H9 (cell line): Measurements from ENCODE around the gene ARID5A. TPM values are rescaled to one million over a fixed set of nuclear protein-coding genes. Genes with fewer than 3 reads are reported as not detected.
"Not testable (repeated sequence)": the region's sequence is repeated elsewhere in the genome, so short reads cannot be mapped to it uniquely, and the experiment has no call there.

Experiments
- DNase-seq: peaks from one replicate; pipeline ENCODE4 v3.0.0-alpha.2; 2017
- H2AFZ ChIP-seq: one replicate; pipeline ENCODE4 v1.6.1; 2013; ENCODE audit warnings: mild to moderate bottlenecking, low read length, control low read depth, moderate library complexity
- H2AK5ac ChIP-seq: 2 replicates; pipeline ENCODE4 v1.6.1; 2013; ENCODE audit warnings: low read length, control low read depth, mixed read lengths; ENCODE audit not compliant: insufficient read length
- H2BK120ac ChIP-seq: one replicate; pipeline ENCODE4 v1.6.1; 2013; ENCODE audit warnings: low read depth, mild to moderate bottlenecking, low read length, control low read depth, inconsistent platforms; ENCODE audit not compliant: poor library complexity, severe bottlenecking
- H2BK12ac ChIP-seq: 2 replicates; pipeline ENCODE4 v1.6.1; 2013; ENCODE audit warnings: low read length, control low read depth, mixed read lengths, low read depth; ENCODE audit not compliant: insufficient read length
- H2BK15ac ChIP-seq: 2 replicates; pipeline ENCODE4 v1.6.1; 2013; ENCODE audit warnings: low read depth, low read length, control low read depth
- H2BK20ac ChIP-seq: one replicate; pipeline ENCODE4 v1.6.1; 2013; ENCODE audit warnings: low read depth, mild to moderate bottlenecking, low read length, control low read depth, inconsistent platforms; ENCODE audit not compliant: poor library complexity, severe bottlenecking
- H2BK5ac ChIP-seq: 2 replicates; pipeline ENCODE4 v1.6.1; 2013; ENCODE audit warnings: low read length, control low read depth, mixed read lengths; ENCODE audit not compliant: insufficient read length
- H3K14ac ChIP-seq: 2 replicates; pipeline ENCODE4 v1.6.1; 2013; ENCODE audit warnings: low read length, control low read depth; ENCODE audit not compliant: insufficient read depth
- H3K18ac ChIP-seq: 2 replicates; pipeline ENCODE4 v1.6.1; 2013; ENCODE audit warnings: low read depth, mild to moderate bottlenecking, mixed read lengths, low read length, control low read depth; ENCODE audit not compliant: insufficient read length
- H3K23ac ChIP-seq: 2 replicates; pipeline ENCODE4 v1.6.1; 2013; ENCODE audit warnings: low read length, control low read depth, mixed read lengths, low read depth; ENCODE audit not compliant: insufficient read length
- H3K23me2 ChIP-seq: 2 replicates; pipeline ENCODE4 v1.6.1; 2013; ENCODE audit warnings: low read depth, mild to moderate bottlenecking, mixed read lengths, low read length, control low read depth; ENCODE audit not compliant: insufficient read length, poor library complexity, severe bottlenecking
- H3K27ac ChIP-seq: 2 replicates; pipeline ENCODE4 v1.5.1; 2013; ENCODE audit warnings: low read length, control low read depth, mixed read lengths, low read depth; ENCODE audit not compliant: insufficient read length
- H3K27me3 ChIP-seq: 2 replicates; pipeline ENCODE4 v1.6.1; 2013; ENCODE audit warnings: low read length, control low read depth, inconsistent platforms; ENCODE audit not compliant: insufficient read depth
- H3K4ac ChIP-seq: 2 replicates; pipeline ENCODE4 v1.6.1; 2013; ENCODE audit warnings: low read depth, mild to moderate bottlenecking, control low read depth, inconsistent platforms, low read length, moderate library complexity
- H3K4me1 ChIP-seq: 2 replicates; pipeline ENCODE4 v1.6.1; 2013; ENCODE audit warnings: low read length, control low read depth, inconsistent platforms; ENCODE audit not compliant: insufficient read depth
- H3K4me2 ChIP-seq: 2 replicates; pipeline ENCODE4 v1.6.1; 2013; ENCODE audit warnings: low read length, control low read depth, mixed read lengths; ENCODE audit not compliant: insufficient read length, insufficient read depth
- H3K56ac ChIP-seq: 2 replicates; pipeline ENCODE4 v1.6.1; 2013; ENCODE audit warnings: low read depth, mild to moderate bottlenecking, mixed read lengths, low read length, control low read depth; ENCODE audit not compliant: insufficient read length
- H3K79me1 ChIP-seq: 2 replicates; pipeline ENCODE4 v1.6.1; 2013; ENCODE audit warnings: low read depth, mild to moderate bottlenecking, moderate library complexity, low read length, control low read depth, inconsistent platforms; ENCODE audit not compliant: insufficient read depth, poor library complexity, severe bottlenecking
- H3K79me2 ChIP-seq: 2 replicates; pipeline ENCODE4 v1.6.1; 2013; ENCODE audit warnings: low read length, control low read depth, inconsistent platforms; ENCODE audit not compliant: insufficient read depth
- H3K9ac ChIP-seq: 2 replicates; pipeline ENCODE4 v1.6.1; 2013; ENCODE audit warnings: low read length, control low read depth, mixed read lengths; ENCODE audit not compliant: insufficient read length; ENCODE audit errors: extremely low read depth
- H3K9me3 ChIP-seq: one replicate; pipeline ENCODE4 v1.6.1; 2013; ENCODE audit warnings: low read depth, low read length, inconsistent platforms; ENCODE audit not compliant: control insufficient read depth
- H3T11ph ChIP-seq: one replicate; pipeline ENCODE4 v1.6.1; 2013; ENCODE audit warnings: mild to moderate bottlenecking, low read length, control low read depth, inconsistent platforms
- H4K20me1 ChIP-seq: one replicate; pipeline ENCODE4 v1.6.1; 2013; ENCODE audit not compliant: control insufficient read depth, insufficient read length, insufficient read depth
- H4K5ac ChIP-seq: 2 replicates; pipeline ENCODE4 v1.6.1; 2013; ENCODE audit warnings: low read depth, mild to moderate bottlenecking, mixed read lengths, low read length, control low read depth; ENCODE audit not compliant: insufficient read length
- H4K8ac ChIP-seq: replicated peaks from 2 replicates; pipeline ENCODE4 v1.6.1; 2013; ENCODE audit warnings: low read length, control low read depth, mixed read lengths, low read depth; ENCODE audit not compliant: insufficient read length
- H4K91ac ChIP-seq: 2 replicates; pipeline ENCODE4 v1.6.1; 2013; ENCODE audit warnings: low read depth, mild to moderate bottlenecking, moderate library complexity, mixed read lengths, low read length, control low read depth; ENCODE audit not compliant: insufficient read length
- H3K27ac Mint-ChIP-seq, 3 experiments: 2 replicates in 2 of 3; 3 replicates in 1 of 3; pipeline ENCODE4 v1.8.0; 2020 to 2021; ENCODE audit warnings: mixed read lengths in 3 of 3, mild to moderate bottlenecking in 1 of 3, moderate library complexity in 1 of 3
- H3K27me3 Mint-ChIP-seq: 2 replicates; pipeline ENCODE4 v1.8.0; 2021; ENCODE audit warnings: low read depth, mild to moderate bottlenecking, moderate library complexity, mixed read lengths
- H3K36me3 Mint-ChIP-seq, 3 experiments: 2 replicates in 2 of 3; 3 replicates in 1 of 3; pipeline ENCODE4 v1.8.0; 2020 to 2021; ENCODE audit warnings: low read depth in 3 of 3, mixed read lengths in 3 of 3; ENCODE audit not compliant: insufficient read depth in 1 of 3
- H3K4me1 Mint-ChIP-seq, 2 experiments: 2 replicates each; pipeline ENCODE4 v1.8.0; 2020; ENCODE audit warnings: mixed read lengths in 2 of 2
- H3K4me3 Mint-ChIP-seq, 2 experiments: 2 replicates in 1 of 2; 3 replicates in 1 of 2; pipeline ENCODE4 v1.8.0; 2020 to 2021; ENCODE audit warnings: mild to moderate bottlenecking in 2 of 2, mixed read lengths in 2 of 2, moderate library complexity in 1 of 2
- H3K9me3 Mint-ChIP-seq, 2 experiments: 2 replicates in 1 of 2; 3 replicates in 1 of 2; pipeline ENCODE4 v1.8.0; 2020; ENCODE audit warnings: mild to moderate bottlenecking in 2 of 2, mixed read lengths in 2 of 2, moderate library complexity in 1 of 2
- WGBS: extraction: QIAGEN DNeasy Blood & Tissue Kit; methylation state at CpG from one replicate; pipeline ENCODE4 v1.1.7; 2013; ENCODE audit warnings: missing lambda C conversion rate, low lambda C conversion rate, mixed read lengths; ENCODE audit not compliant: insufficient read length; ENCODE audit errors: extremely low coverage; 5-methylcytosine and 5-hydroxymethylcytosine counted together
- total RNA-seq: library from RNA; stranded (reverse); gene quantifications from 2 replicates; pipeline ENCODE4 v1.2.1, GENCODE V29; 2021
- TF ChIP-seq, protein P1 (sequence below): fragments of 200-600 bp; sonication (generic); conservative IDR thresholded peaks from 3 replicates; pipeline ENCODE4 v1.8.0; 2021; ENCODE audit warnings: antibody characterized with exemption, mild to moderate bottlenecking

ARID5A gene
- total RNA-seq, 1 experiment from 2014 or later, result 4.5 TPM

DNA sequence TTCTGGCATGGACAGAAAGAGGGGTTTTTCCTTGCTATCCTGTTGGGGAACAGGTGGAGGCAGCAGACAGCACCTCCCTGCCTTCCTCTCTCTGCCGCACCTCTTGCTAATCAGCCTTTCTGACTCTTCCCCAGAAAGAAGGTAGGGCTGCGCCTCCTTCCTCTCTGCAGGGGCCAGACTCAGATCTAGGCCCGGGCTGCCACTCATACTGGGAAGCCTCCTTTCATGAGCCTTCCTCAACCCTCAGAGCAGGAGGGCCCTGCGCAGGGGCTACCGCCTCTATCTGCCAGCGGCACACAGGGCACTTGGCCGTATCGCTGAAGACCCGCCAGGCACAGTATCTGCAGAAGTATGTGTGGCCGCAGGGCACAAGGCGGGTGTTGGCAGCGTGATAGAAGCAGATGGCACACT is 38.5 kb upstream of the ARID5A start:
- Histone ChIP-seq H2BK20ac (no peak overlapping the region), H2BK120ac (no peak overlapping the region), H3K4me2 (no peak overlapping the region), H3K4ac (no peak overlapping the region), H3K4me1 (no peaks in the 10 kb centered on the region), H3K79me2 (no peaks in the 10 kb centered on the region), H3K23me2 (no peaks in the 10 kb centered on the region), H4K91ac (no peak overlapping the region), H3K79me1 (no peaks in the 10 kb centered on the region), H2AFZ (no peak overlapping the region), H2AK5ac (no peak overlapping the region), H3K23ac (no peak overlapping the region), H2BK12ac (peak overlapping the region; percentile 41), H4K8ac (peak overlapping the region; percentile 63), H4K5ac (no peak overlapping the region), H3K27me3 (no peaks in the 10 kb centered on the region), H2BK15ac (no peak overlapping the region), H3K14ac (no peak overlapping the region; the same call in 1 of the 2 replicates), H3K9ac (no peak overlapping the region), H2BK5ac (no peak overlapping the region), H3K27ac (no peak overlapping the region), H4K20me1 (peaks cover 2% of the 10 kb centered on the region), H3K9me3 (no peaks in the 10 kb centered on the region), H3T11ph (no peak overlapping the region), H3K56ac (no peak overlapping the region), H3K18ac (no peak overlapping the region)
- TF ChIP-seq, protein P1, sequence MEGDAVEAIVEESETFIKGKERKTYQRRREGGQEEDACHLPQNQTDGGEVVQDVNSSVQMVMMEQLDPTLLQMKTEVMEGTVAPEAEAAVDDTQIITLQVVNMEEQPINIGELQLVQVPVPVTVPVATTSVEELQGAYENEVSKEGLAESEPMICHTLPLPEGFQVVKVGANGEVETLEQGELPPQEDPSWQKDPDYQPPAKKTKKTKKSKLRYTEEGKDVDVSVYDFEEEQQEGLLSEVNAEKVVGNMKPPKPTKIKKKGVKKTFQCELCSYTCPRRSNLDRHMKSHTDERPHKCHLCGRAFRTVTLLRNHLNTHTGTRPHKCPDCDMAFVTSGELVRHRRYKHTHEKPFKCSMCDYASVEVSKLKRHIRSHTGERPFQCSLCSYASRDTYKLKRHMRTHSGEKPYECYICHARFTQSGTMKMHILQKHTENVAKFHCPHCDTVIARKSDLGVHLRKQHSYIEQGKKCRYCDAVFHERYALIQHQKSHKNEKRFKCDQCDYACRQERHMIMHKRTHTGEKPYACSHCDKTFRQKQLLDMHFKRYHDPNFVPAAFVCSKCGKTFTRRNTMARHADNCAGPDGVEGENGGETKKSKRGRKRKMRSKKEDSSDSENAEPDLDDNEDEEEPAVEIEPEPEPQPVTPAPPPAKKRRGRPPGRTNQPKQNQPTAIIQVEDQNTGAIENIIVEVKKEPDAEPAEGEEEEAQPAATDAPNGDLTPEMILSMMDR, result peak; percentile 46
- Mint-ChIP-seq H3K9me3 (peaks cover 10% of the 10 kb centered on the region in 2 experiments; a peak in 4 of 5 replicates), H3K4me1 (peaks cover 10 to 17% of the 10 kb centered on the region in 2 experiments), H3K36me3 (no peaks in the 10 kb centered on the region; a peak in 1 of 7 replicates), H3K27ac (no peak overlapping the region), H3K27me3 (peaks cover 4% of the 10 kb centered on the region), H3K4me3 (no peak overlapping the region)
- no CpG with 5 or more reads among the region's 12 CpGs for WGBS
- DNase-seq, result peak; percentile 72

DNA sequence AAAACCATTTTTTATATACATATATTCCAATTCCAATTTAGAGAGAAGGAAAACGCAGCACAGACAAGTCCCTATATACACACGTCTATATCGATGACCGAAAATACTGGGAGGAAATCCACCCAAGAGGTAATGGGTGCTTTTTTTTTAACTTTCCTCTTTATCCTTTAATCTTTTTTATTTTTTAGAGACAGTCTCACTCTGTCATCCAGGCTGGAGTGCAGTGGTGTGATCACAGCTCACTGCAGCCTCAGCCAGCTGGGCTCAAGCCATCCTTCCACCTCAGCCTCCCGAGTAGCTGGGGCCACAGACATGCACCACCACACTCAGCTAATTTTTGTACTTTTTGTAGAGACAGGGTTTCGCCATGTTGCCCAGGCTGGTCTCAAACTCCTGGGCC is 37.9 kb upstream of the ARID5A start:
- H2BK15ac ChIP-seq, H3K9ac ChIP-seq, H3K9me3 ChIP-seq, H3K79me1 ChIP-seq, H3K27me3 Mint-ChIP-seq, H3K79me2 ChIP-seq, H3K27me3 ChIP-seq, H2BK20ac ChIP-seq, H4K91ac ChIP-seq, H3K4ac ChIP-seq, H4K20me1 ChIP-seq, H3K23me2 ChIP-seq, H3K36me3 Mint-ChIP-seq, H2BK12ac ChIP-seq, H3K4me3 Mint-ChIP-seq, H3K18ac ChIP-seq, H3T11ph ChIP-seq, H3K4me1 ChIP-seq, H3K27ac ChIP-seq, H2AFZ ChIP-seq, H4K8ac ChIP-seq, H2BK5ac ChIP-seq, H2AK5ac ChIP-seq, H3K23ac ChIP-seq, H3K27ac Mint-ChIP-seq, H3K4me2 ChIP-seq, H4K5ac ChIP-seq, H3K56ac ChIP-seq, H3K14ac ChIP-seq, DNase-seq, H2BK120ac ChIP-seq: not testable (repeated sequence)
- WGBS, result no CpG with 5 or more reads among the region's 6 CpGs
- Mint-ChIP-seq H3K4me1 (peaks cover 6 to 17% of the 10 kb centered on the region in 2 experiments), H3K9me3 (peaks cover 10% of the 10 kb centered on the region in 2 experiments; a peak in 4 of 5 replicates)
